Activated T-cell treated with anti-CD3 and anti-CD28 coated beads for 24 hours (primary cell): ENCODE measurements around the gene PYROXD2.
"Not testable (repeated sequence)": the region's sequence is repeated elsewhere in the genome, so short reads cannot be mapped to it uniquely, and the experiment has no call there.

Source experiments
- DNase-seq: peaks from one replicate; pipeline ENCODE4 v3.0.0-alpha.2; 2020; ENCODE audit warnings: low read depth

Gene PYROXD2

GRCh38 chr10:98365406-98366061 is 49.4 kb downstream of the PYROXD2 start:
- no peak for DNase-seq

GRCh38 chr10:98364432-98365102 is 50.4 kb downstream of the PYROXD2 start:
- DNase-seq = no peak

GRCh38 chr10:98363220-98363619 is 51.8 kb downstream of the PYROXD2 start:
- DNase-seq = no peak

- peak; percentile 12 for DNase-seq
Measured at GRCh38 chr10:98361131-98362025, 53.6 kb downstream of the PYROXD2 start.

- no peak for DNase-seq
Measured at GRCh38 chr10:98357194-98357822, 57.7 kb downstream of the PYROXD2 start.

GRCh38 chr10:98354491-98354890 is 60.5 kb downstream of the PYROXD2 start:
- DNase-seq = no peak

- DNase-seq = no peak
Measured at GRCh38 chr10:98353170-98353569, 61.8 kb downstream of the PYROXD2 start.

GRCh38 chr10:98351831-98352402 is 63.1 kb downstream of the PYROXD2 start:
- no peak for DNase-seq

GRCh38 chr10:98349508-98349922 is 65.5 kb downstream of the PYROXD2 start:
- DNase-seq = no peak

GRCh38 chr10:98346847-98347246 is 68.1 kb downstream of the PYROXD2 start:
- no peak for DNase-seq

- no peak for DNase-seq
Measured at GRCh38 chr10:98344589-98345038, 70.4 kb downstream of the PYROXD2 start.

- DNase-seq = not testable (repeated sequence)
Measured at GRCh38 chr10:98341701-98342100, 73.3 kb downstream of the PYROXD2 start.

GRCh38 chr10:98340940-98341310 is 74.1 kb downstream of the PYROXD2 start:
- DNase-seq = no peak

GRCh38 chr10:98340261-98340939 is 74.6 kb downstream of the PYROXD2 start:
- DNase-seq = no peak

GRCh38 chr10:98339799-98340198 is 75.2 kb downstream of the PYROXD2 start:
- DNase-seq = no peak

- no peak for DNase-seq
Measured at GRCh38 chr10:98338896-98339295, 76.1 kb downstream of the PYROXD2 start.

GRCh38 chr10:98338318-98338717 is 76.7 kb downstream of the PYROXD2 start:
- DNase-seq = no peak

- no peak for DNase-seq
Measured at GRCh38 chr10:98337484-98337883, 77.5 kb downstream of the PYROXD2 start.
